ENCODE measurements around the gene MON1B.
"Not testable (repeated sequence)": the region's sequence is repeated elsewhere in the genome, so short reads cannot be mapped to it uniquely, and the experiment has no call there.

Gene MON1B

DNA sequence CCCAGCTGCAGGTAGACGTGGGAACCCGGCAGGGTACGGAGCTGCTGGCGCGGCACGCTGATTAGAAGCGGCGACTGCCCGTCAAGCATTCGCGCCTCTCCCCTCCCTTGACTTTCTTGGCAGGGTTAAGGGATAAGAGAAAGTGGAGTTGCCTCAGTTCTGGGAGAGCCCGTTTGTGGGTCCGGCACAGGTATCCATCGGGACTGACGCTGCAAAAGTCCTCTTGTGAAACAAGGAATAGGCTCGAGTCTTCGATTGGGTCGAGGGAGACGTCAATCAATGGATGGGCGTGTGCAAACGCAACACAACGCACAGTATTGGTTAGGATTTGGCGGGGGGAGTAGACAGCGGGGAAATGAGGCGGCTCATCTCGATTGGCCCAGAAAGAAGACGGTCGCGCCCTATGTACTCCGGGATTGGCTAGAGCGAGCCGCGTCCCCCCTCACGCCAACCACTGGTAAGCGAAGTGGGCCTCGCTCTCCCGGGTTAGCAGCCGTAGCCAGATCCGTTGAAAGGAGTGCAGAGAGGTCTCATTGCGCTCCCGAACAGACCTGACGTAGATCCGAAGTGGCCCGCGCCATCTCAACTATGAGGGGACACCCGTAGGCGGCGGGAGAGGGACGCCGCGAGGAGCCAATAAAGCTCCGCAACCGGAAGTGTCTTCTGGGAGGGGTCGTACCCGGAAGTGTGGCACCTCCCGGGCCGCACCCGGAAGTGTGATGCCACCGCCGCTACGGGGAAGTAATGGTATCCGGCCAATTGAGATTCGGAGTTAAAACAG lies at the start of gene MON1B:
MON1B (plus strand) TSS at position 713 of the 781 bp plus-strand sequence. CDS start 296 bp downstream, outside the sequence.
- Mint-ChIP-seq H3K4me3 (peak within 1 kb of the TSS; percentile 90), H3K27ac (peak within 1 kb of the TSS; percentile 98), H3K27me3 (ENCODE audit: low read depth) (peaks cover 12% of the 10 kb centered on the region), H3K4me1 (ENCODE audit: low read depth) (peaks cover 37% of the 10 kb centered on the region), H3K9me3 (no peaks in the 10 kb centered on the region), H3K36me3 (ENCODE audit: low read depth) (peaks cover 32% of the 10 kb centered on the region)

DNA sequence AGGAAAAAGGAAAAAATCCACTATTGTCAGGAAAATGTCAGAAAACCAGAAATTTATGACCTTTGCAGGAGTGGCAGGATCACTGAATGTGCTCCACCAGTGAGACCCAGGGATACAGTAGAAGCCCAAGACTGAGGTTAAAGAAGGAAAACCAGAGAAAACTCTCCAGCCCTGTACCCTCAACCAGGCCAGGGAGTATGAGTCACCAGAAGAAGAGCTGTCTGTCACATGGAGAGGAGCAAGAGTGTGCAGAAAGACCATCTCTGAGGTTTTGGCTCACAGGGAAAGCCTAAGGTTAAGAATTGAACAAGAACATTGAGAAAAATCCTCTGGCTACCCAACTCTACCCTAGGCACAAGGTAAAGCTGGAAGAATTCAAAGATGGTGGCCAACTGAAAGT lies 47.6 kb upstream of the MON1B start:
- no peaks in the 10 kb centered on the region for H3K27me3 Mint-ChIP-seq (ENCODE audit: low read depth)
- no peaks in the 10 kb centered on the region for H3K9me3 Mint-ChIP-seq
- H3K4me3 Mint-ChIP-seq: no peak overlapping the region
- H3K4me1 Mint-ChIP-seq (ENCODE audit: low read depth): no peaks in the 10 kb centered on the region
- no peaks in the 10 kb centered on the region for H3K36me3 Mint-ChIP-seq (ENCODE audit: low read depth)
- no peak overlapping the region for H3K27ac Mint-ChIP-seq

DNA sequence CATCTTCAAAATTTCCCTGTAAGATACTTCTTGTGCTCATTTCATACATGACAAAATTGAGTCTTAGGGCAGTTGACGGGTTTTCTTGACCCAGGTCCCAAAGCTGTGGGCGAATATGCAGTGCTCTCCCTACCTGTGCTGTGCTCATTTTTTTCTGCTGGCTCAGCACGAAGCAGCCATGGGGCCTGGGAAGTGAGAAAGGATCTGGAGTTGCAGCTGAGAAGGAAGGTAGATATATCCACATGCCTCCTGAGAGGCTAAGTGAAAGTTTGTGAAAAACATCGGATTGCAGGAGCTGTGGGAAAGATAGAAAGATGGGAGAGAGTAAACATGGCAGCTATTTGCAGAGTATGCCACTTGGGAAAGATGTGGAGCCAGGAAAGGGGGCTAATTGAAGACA lies 42.9 kb upstream of the MON1B start:
- H3K4me1 Mint-ChIP-seq (ENCODE audit: low read depth): no peaks in the 10 kb centered on the region

DNA sequence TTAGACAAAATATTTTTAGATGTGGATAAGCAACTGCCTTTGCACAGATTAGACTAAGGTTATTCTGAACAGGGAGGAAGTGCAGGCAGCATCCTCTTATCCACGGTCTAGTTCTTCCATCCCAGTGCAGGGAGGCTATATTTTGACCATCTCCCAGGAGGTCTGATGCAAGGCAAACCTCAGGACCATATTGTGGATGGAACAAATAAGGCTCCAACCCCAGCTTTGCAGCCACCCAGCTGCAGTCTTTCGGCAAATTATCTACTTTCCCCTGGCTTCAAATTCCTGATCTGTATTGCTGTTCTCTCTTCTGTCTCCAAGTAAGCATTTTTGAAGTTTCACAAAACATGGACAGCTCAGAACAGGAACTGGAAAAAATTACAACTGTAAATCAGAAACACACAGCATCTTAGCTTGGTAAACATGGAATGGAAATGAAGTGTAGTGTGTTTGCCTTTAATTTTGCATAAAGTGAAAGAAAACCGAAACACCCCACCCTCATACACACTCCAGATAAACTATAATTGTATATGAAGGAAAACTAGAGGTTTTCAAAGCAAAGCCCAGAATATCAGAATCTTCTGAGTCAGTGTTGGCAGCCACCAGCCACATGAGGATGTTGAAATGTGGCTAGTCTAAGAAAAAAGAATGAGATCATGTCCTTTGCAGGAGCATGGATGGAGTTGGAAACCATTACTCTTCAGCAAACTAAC lies 33.5 kb upstream of the MON1B start:
- no peak overlapping the region for H3K27ac Mint-ChIP-seq
- H3K4me3 Mint-ChIP-seq: no peak overlapping the region
- H3K9me3 Mint-ChIP-seq: no peaks in the 10 kb centered on the region
- H3K4me1 Mint-ChIP-seq (ENCODE audit: low read depth): no peaks in the 10 kb centered on the region
- peaks cover 6% of the 10 kb centered on the region for H3K27me3 Mint-ChIP-seq (ENCODE audit: low read depth)
- H3K36me3 Mint-ChIP-seq (ENCODE audit: low read depth): no peaks in the 10 kb centered on the region

More for the DNA sequence above, 42.9 kb upstream of the MON1B start:
- Mint-ChIP-seq H3K4me3 (no peak overlapping the region), H3K27ac (no peak overlapping the region), H3K36me3 (ENCODE audit: low read depth) (no peaks in the 10 kb centered on the region), H3K27me3 (ENCODE audit: low read depth) (no peaks in the 10 kb centered on the region), H3K9me3 (no peaks in the 10 kb centered on the region)

DNA sequence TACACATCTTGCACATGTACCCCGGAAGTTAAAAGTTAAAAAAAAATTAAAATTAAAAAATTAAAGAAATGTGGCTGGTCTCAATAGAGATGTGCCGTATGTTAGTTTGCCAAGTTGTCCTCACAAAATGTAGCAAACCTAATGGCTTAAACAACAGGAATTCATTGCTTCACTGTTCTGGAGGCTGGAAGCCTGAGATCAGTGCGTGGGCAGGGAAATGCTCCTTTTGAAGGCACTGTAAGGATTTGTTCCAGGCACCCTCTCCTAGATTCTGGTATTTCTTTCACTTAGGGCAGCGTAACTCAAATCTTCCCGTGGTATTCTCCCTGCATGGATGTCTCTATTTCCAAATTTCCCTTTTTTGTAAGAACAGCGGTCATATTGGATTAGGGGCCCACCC lies 32.7 kb upstream of the MON1B start:
- peaks cover 7% of the 10 kb centered on the region for H3K27me3 Mint-ChIP-seq (ENCODE audit: low read depth)
- H3K9me3 Mint-ChIP-seq: no peaks in the 10 kb centered on the region
- no peak overlapping the region for H3K4me3 Mint-ChIP-seq
- H3K27ac Mint-ChIP-seq: no peak overlapping the region
- no peaks in the 10 kb centered on the region for H3K4me1 Mint-ChIP-seq (ENCODE audit: low read depth)
- H3K36me3 Mint-ChIP-seq (ENCODE audit: low read depth): no peaks in the 10 kb centered on the region

DNA sequence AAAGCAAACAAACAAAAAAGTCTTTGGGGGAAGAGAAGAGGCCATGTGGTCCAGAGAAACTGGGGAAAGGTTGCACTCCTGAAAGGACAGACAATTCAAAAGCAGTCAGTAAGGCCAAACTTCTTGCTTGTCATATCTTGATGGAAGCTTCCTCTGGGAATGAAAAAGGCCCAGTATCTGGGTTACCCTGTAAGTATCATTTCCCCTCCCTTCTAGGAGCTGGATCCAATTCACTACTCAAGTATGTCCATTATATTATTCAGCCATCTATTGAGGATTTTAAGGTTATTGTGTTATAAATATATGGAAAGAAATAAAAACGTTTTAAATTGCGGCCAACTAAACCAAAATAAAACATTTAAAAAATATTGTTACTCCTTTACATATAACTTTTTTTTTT lies 26.0 kb upstream of the MON1B start:
- Mint-ChIP-seq H3K27ac (no peak overlapping the region), H3K27me3 (ENCODE audit: low read depth) (peaks cover 23% of the 10 kb centered on the region), H3K9me3 (no peaks in the 10 kb centered on the region), H3K4me1 (ENCODE audit: low read depth) (no peaks in the 10 kb centered on the region), H3K4me3 (no peak overlapping the region), H3K36me3 (ENCODE audit: low read depth) (no peaks in the 10 kb centered on the region)

DNA sequence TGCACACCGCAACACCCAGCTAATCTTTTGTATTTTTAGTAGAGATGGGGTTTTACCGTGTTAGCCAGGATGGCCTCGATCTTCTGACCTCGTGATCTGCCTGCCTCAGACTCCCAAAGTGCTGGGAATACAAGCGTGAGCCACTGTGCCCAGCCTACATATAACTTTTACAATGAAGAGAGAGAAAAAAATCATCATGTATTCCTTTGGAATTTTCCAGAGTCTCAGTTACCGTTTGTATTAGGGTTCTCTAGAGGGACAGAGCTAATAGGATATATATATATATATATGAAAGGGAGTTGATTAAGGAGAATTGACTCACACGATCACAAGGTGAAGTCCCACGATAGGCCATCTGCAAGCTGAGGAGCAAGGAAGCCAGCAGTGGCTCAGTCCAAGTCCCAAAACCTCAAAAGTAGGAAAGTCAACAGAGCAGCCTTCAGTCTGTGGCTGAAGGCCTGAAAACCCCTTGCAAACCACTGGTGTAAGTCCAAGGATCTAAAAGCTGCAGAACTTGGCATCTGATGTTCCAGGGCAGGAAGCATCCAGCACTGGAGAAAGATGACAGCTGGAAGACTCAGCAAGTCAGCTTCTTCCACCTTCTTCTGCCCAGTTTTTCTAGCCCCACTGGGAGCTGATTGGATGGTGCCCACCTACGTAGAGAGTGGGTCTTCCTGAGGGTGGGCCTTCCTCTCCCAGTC lies 25.3 kb upstream of the MON1B start:
- peaks cover 23% of the 10 kb centered on the region for H3K27me3 Mint-ChIP-seq (ENCODE audit: low read depth)
- H3K9me3 Mint-ChIP-seq; H3K27ac Mint-ChIP-seq; H3K36me3 Mint-ChIP-seq (ENCODE audit: low read depth); H3K4me3 Mint-ChIP-seq; H3K4me1 Mint-ChIP-seq (ENCODE audit: low read depth): not testable (repeated sequence)

DNA sequence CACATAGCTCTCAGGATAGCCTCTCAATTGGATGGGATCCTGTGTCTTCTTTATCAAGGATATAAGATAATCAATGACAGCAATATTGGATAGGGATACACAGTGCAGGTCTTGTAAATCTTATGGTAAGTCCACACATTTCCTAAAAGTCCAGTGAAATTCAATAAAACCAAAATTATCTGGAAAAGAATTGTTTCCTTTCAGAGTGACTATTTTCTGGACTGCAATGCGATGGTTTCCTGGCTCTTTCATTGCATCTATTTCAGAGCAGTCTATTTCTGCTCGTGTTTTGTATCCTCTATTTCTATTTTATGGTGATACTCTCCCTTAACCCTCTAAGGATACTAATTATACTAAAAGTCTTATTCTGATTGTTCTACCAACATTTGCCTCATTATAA lies 24.3 kb upstream of the MON1B start:
- no peak overlapping the region for H3K27ac Mint-ChIP-seq
- H3K4me1 Mint-ChIP-seq (ENCODE audit: low read depth): no peaks in the 10 kb centered on the region
- H3K27me3 Mint-ChIP-seq (ENCODE audit: low read depth): peaks cover 23% of the 10 kb centered on the region
- no peak overlapping the region for H3K4me3 Mint-ChIP-seq
- no peaks in the 10 kb centered on the region for H3K36me3 Mint-ChIP-seq (ENCODE audit: low read depth)
- H3K9me3 Mint-ChIP-seq: no peaks in the 10 kb centered on the region

DNA sequence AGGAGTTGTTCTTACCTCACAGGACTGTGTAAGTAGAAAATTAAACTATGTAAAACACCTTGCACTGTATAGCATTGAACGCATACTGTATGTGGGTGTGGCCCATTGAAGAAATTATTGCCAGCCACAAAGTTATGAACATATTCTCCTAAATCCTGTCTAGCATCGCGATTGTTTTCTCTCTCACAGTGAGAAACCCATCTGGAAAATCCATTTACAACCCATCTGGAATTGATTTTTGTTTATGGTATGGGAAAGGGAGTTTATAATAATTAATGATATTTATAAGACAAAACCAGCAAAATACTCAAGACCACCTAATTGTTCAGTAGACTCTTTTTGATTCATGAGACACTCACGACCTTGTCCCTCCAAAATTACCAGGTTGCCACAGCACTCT lies 22.1 kb upstream of the MON1B start:
- H3K9me3 Mint-ChIP-seq: no peaks in the 10 kb centered on the region

DNA sequence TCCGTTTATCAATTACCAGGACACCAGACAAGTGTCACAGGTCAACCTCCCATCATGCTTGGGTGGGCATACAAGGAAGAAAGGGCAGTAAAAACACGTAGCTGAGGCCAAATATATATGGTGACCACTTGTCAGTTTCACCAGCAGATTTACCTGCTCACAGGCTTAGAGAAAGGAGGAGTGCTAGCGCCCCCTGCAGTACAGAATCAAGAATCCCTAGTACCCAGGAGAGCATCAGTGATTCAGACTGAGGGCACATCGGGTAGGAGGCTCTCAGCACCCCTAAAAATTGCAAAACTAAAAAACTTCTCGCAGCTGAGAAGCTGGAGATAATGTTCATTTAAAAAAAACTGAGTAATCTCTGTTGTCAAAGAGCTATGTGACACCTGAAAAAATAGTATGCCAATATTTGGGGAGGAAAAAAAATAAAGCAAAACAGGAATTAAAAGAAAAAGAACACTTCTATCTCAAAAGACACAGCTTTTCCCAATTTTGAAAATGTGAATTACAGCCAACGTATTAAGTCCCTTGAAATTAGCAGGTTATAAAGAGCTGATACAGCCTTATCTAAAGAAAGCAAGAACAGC lies 21.2 kb upstream of the MON1B start:
- Mint-ChIP-seq H3K4me3 (no peak overlapping the region), H3K27ac (no peak overlapping the region), H3K4me1 (ENCODE audit: low read depth) (no peaks in the 10 kb centered on the region)

More for the DNA sequence above, 22.1 kb upstream of the MON1B start:
- Mint-ChIP-seq H3K4me3 (no peak overlapping the region), H3K27ac (no peak overlapping the region), H3K27me3 (ENCODE audit: low read depth) (peaks cover 17% of the 10 kb centered on the region), H3K36me3 (ENCODE audit: low read depth) (no peaks in the 10 kb centered on the region), H3K4me1 (ENCODE audit: low read depth) (no peaks in the 10 kb centered on the region)

DNA sequence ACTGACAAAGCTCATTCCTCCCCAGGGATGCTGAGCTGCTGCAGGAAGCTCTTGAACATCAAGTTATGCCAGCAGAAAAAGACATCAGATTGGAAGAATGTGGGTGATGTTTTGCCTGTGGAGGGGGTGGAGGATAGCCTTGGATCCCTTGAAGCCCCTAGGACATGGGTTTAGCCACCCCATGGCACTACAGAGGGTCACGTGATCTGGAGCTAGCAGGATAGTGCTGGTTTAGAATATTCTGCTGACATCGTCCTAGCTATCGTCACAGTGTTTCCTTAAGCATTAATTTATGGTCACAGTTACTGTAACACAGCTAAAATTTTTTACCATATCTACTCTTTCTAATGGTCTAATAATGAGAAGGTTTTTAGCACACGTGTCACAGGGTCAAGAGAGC lies 20.2 kb upstream of the MON1B start:
- no peak overlapping the region for H3K4me3 Mint-ChIP-seq
- H3K4me1 Mint-ChIP-seq (ENCODE audit: low read depth): no peaks in the 10 kb centered on the region
- no peaks in the 10 kb centered on the region for H3K9me3 Mint-ChIP-seq
- H3K36me3 Mint-ChIP-seq (ENCODE audit: low read depth): no peaks in the 10 kb centered on the region
- no peak overlapping the region for H3K27ac Mint-ChIP-seq
- peaks cover 15% of the 10 kb centered on the region for H3K27me3 Mint-ChIP-seq (ENCODE audit: low read depth)

More for the DNA sequence above, 21.2 kb upstream of the MON1B start:
- peaks cover 15% of the 10 kb centered on the region for H3K27me3 Mint-ChIP-seq (ENCODE audit: low read depth)
- no peaks in the 10 kb centered on the region for H3K9me3 Mint-ChIP-seq
- H3K36me3 Mint-ChIP-seq (ENCODE audit: low read depth): no peaks in the 10 kb centered on the region

DNA sequence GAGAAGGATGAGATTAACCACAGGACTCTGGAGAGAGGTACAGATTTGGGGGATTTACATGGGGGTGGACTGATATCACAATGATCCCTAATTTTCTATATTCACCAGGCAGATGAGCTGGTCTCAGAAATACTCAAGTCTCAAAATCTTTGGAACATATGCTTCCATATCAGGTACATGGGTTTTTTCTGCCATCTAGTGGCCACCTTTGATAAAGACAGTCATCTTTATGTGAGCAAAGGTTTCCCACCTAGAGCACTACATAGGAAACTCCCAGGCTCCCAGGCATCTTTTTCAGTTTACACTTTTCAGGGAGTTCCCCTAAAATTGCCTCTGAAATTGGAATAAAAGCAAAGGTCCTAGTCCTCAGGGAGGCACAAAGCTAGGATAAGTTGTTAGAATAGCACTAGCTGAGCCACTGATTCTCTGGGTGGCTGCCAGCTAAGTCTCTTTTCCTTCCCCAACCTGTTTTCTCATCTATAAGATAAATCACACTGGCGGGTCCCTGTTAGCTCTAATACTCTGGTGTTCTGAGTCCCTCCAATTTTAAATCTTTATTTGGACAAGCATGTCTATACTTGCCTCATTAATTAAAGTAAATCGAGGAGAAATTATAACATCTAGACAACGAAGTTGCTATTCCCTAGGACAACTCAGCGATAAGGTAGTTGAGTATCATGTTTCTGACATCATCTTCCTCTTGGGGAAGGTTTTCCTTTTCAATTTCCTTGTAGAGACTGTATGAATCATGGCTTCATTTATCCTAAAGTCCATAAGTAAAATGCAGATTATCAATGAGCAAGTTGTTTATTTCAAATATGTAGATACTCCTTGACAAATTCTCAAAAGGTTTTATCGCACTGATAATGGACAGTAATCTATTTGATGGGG lies 19.0 kb upstream of the MON1B start:
- no peaks in the 10 kb centered on the region for H3K4me1 Mint-ChIP-seq (ENCODE audit: low read depth)
- H3K27me3 Mint-ChIP-seq (ENCODE audit: low read depth): peaks cover 21% of the 10 kb centered on the region
- H3K27ac Mint-ChIP-seq: no peak overlapping the region
- no peaks in the 10 kb centered on the region for H3K9me3 Mint-ChIP-seq
- no peaks in the 10 kb centered on the region for H3K36me3 Mint-ChIP-seq (ENCODE audit: low read depth)
- no peak overlapping the region for H3K4me3 Mint-ChIP-seq

DNA sequence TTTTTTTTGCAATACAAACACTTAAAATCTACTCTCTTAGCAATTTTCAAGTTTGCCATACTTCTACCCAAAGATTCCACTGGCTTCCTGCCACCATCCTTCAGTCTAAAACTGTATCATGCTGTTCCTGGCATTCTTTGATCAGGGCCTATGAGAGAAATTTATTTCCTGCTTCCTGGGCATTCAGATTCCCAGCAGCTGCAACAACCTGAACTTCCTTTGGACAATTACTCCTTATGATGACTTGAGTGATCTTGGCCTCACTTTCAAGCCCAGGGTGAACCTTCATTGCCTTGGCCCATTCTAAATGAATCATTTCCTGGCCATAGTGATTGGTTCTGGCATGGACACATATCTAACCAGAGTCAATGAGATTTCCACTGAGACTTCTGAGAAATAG lies 18.0 kb upstream of the MON1B start:
- peaks cover 22% of the 10 kb centered on the region for H3K27me3 Mint-ChIP-seq (ENCODE audit: low read depth)
- H3K36me3 Mint-ChIP-seq (ENCODE audit: low read depth): no peaks in the 10 kb centered on the region
- no peak overlapping the region for H3K27ac Mint-ChIP-seq
- H3K4me1 Mint-ChIP-seq (ENCODE audit: low read depth): no peaks in the 10 kb centered on the region
- H3K4me3 Mint-ChIP-seq: no peak overlapping the region
- H3K9me3 Mint-ChIP-seq: no peaks in the 10 kb centered on the region

DNA sequence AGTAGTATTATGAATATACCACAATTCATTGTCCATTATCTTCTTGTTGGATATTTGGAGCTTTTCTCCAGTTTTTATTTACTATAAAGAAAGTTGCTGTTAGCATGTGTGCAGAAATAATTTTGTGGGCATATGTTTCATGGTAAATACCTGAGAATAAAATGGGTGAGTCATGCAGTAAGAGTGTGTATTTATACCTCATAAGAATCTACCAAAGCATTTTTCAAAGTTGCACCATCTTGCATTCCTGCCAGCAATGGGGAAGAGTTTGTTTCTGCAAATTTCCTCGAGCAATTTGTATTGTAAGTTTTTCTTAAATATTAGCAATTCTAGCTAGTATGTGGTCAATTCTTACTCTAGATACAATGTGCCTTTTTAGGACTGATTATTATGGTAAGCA lies 7.9 kb upstream of the MON1B start:
- Mint-ChIP-seq H3K4me3 (no peak overlapping the region), H3K9me3 (no peaks in the 10 kb centered on the region), H3K27ac (no peak overlapping the region), H3K4me1 (ENCODE audit: low read depth) (no peaks in the 10 kb centered on the region), H3K36me3 (ENCODE audit: low read depth) (no peaks in the 10 kb centered on the region), H3K27me3 (ENCODE audit: low read depth) (peaks cover 24% of the 10 kb centered on the region)
